SU-DHL-6 (cell line): ENCODE data around the gene ATXN7L1.

Experiments
- CTCF ChIP-seq: fragments of 200-600 bp; sonication (generic); IDR thresholded peaks from one replicate; pipeline ENCODE4 v1.5.1; 2017; ENCODE audit warnings: antibody characterized with exemption, mild to moderate bottlenecking, low read length, moderate library complexity; ENCODE audit not compliant: insufficient read depth, poor library complexity, severe bottlenecking
- EZH2phosphoT487 ChIP-seq: fragments of 200-600 bp; sonication (generic), shearing (Covaris generic); conservative IDR thresholded peaks from 2 replicates; pipeline ENCODE4 v1.6.1; 2018; ENCODE audit warnings: mild to moderate bottlenecking, antibody characterized with exemption, low read length, moderate library complexity, mixed read lengths

GRCh38 chr7:105661625-105662024 lies 214.8 kb downstream of the ATXN7L1 start:
- TF ChIP-seq CTCF (no peak), EZH2phosphoT487 (no peak)
